ENCODE results near the gene LGALSL. TPM values are rescaled to one million over a fixed set of nuclear protein-coding genes. Genes with fewer than 3 reads are reported as not detected.

LGALSL gene
- polyA plus RNA-seq, 2 donors = 16.8 to 21.4 TPM

GRCh38 chr2:64478502-64479230 lies 24.7 kb downstream of the LGALSL start:
- H3K27me3 ChIP-seq (ENCODE audit: control insufficient read depth in 1 of 2, insufficient read depth in 2 of 2, low read length in 2 of 2) = no peaks in the 10 kb centered on the region
- H3K4me3 ChIP-seq (ENCODE audit: low read depth in 1 of 2, low read length in 2 of 2) = no peak overlapping the region
- WGBS, 2 donors = 81 to 85% methylated on average over 3 of the region's 3 CpGs
- peaks cover 0 to 2% of the 10 kb centered on the region in 2 donors for H3K4me1 ChIP-seq (ENCODE audit: control insufficient read depth in 2 of 2, insufficient read depth in 2 of 2, low read length in 1 of 2)
- H3K9me3 ChIP-seq (ENCODE audit: control insufficient read depth in 2 of 2, insufficient read depth in 1 of 2, low read depth in 1 of 2, low read length in 1 of 2) = no peaks in the 10 kb centered on the region
- peak overlapping the region in 1 of 2 donors; percentile 6 for H3K27ac ChIP-seq (ENCODE audit: low read depth in 2 of 2, low read length in 1 of 2)
- no peaks in the 10 kb centered on the region for H3K36me3 ChIP-seq (ENCODE audit: control insufficient read depth in 2 of 2, insufficient read depth in 2 of 2, low read length in 1 of 2)

GRCh38 chr2:64479259-64480117 lies 25.5 kb downstream of the LGALSL start:
- Histone ChIP-seq H3K27ac (ENCODE audit: low read depth in 2 of 2, low read length in 1 of 2) (peak overlapping the region in 1 of 2 donors; percentile 6), H3K36me3 (ENCODE audit: control insufficient read depth in 2 of 2, insufficient read depth in 2 of 2, low read length in 1 of 2) (no peaks in the 10 kb centered on the region), H3K27me3 (ENCODE audit: control insufficient read depth in 1 of 2, insufficient read depth in 2 of 2, low read length in 2 of 2) (no peaks in the 10 kb centered on the region), H3K4me3 (ENCODE audit: low read depth in 1 of 2, low read length in 2 of 2) (no peak overlapping the region), H3K9me3 (ENCODE audit: control insufficient read depth in 2 of 2, insufficient read depth in 1 of 2, low read depth in 1 of 2, low read length in 1 of 2) (no peaks in the 10 kb centered on the region), H3K4me1 (ENCODE audit: control insufficient read depth in 2 of 2, insufficient read depth in 2 of 2, low read length in 1 of 2) (peaks cover 0 to 2% of the 10 kb centered on the region in 2 donors)
- 85 to 88% methylated on average over 10 of the region's 10 CpGs for WGBS, 2 donors

- no peaks in the 10 kb centered on the region for H3K36me3 ChIP-seq (ENCODE audit: control insufficient read depth in 2 of 2, insufficient read depth in 2 of 2, low read length in 1 of 2)
- WGBS, 2 donors = 93% methylated on average over 5 of the region's 5 CpGs
- H3K4me3 ChIP-seq (ENCODE audit: low read depth in 1 of 2, low read length in 2 of 2) = no peak overlapping the region
- H3K9me3 ChIP-seq (ENCODE audit: control insufficient read depth in 2 of 2, insufficient read depth in 1 of 2, low read depth in 1 of 2, low read length in 1 of 2) = no peaks in the 10 kb centered on the region
- H3K4me1 ChIP-seq (ENCODE audit: control insufficient read depth in 2 of 2, insufficient read depth in 2 of 2, low read length in 1 of 2) = peaks cover 0 to 2% of the 10 kb centered on the region in 2 donors
- H3K27me3 ChIP-seq (ENCODE audit: control insufficient read depth in 1 of 2, insufficient read depth in 2 of 2, low read length in 2 of 2) = no peaks in the 10 kb centered on the region
- H3K27ac ChIP-seq (ENCODE audit: low read depth in 2 of 2, low read length in 1 of 2) = no peak overlapping the region
Measured at GRCh38 chr2:64481665-64482064, 27.7 kb downstream of the LGALSL start.

GRCh38 chr2:64482243-64482642 lies 28.3 kb downstream of the LGALSL start:
- 88 to 89% methylated on average over 1 of the region's 1 CpG for WGBS, 2 donors
- H3K4me1 ChIP-seq (ENCODE audit: control insufficient read depth in 2 of 2, insufficient read depth in 2 of 2, low read length in 1 of 2) = peaks cover 0 to 2% of the 10 kb centered on the region in 2 donors
- H3K9me3 ChIP-seq (ENCODE audit: control insufficient read depth in 2 of 2, insufficient read depth in 1 of 2, low read depth in 1 of 2, low read length in 1 of 2) = no peaks in the 10 kb centered on the region
- H3K4me3 ChIP-seq (ENCODE audit: low read depth in 1 of 2, low read length in 2 of 2) = no peak overlapping the region
- H3K27me3 ChIP-seq (ENCODE audit: control insufficient read depth in 1 of 2, insufficient read depth in 2 of 2, low read length in 2 of 2) = no peaks in the 10 kb centered on the region
- H3K27ac ChIP-seq (ENCODE audit: low read depth in 2 of 2, low read length in 1 of 2) = no peak overlapping the region
- H3K36me3 ChIP-seq (ENCODE audit: control insufficient read depth in 2 of 2, insufficient read depth in 2 of 2, low read length in 1 of 2) = no peaks in the 10 kb centered on the region

- peak overlapping the region in 1 of 2 donors; percentile 70 for H3K27ac ChIP-seq (ENCODE audit: low read depth in 2 of 2, low read length in 1 of 2)
- H3K4me1 ChIP-seq (ENCODE audit: control insufficient read depth in 2 of 2, insufficient read depth in 2 of 2, low read length in 1 of 2) = peaks cover 0 to 2% of the 10 kb centered on the region in 2 donors
- WGBS, 2 donors = 41 to 50% methylated on average over 5 of the region's 5 CpGs
- no peak overlapping the region for H3K4me3 ChIP-seq (ENCODE audit: low read depth in 1 of 2, low read length in 2 of 2)
- no peaks in the 10 kb centered on the region for H3K36me3 ChIP-seq (ENCODE audit: control insufficient read depth in 2 of 2, insufficient read depth in 2 of 2, low read length in 1 of 2)
- no peaks in the 10 kb centered on the region for H3K27me3 ChIP-seq (ENCODE audit: control insufficient read depth in 1 of 2, insufficient read depth in 2 of 2, low read length in 2 of 2)
- no peaks in the 10 kb centered on the region for H3K9me3 ChIP-seq (ENCODE audit: control insufficient read depth in 2 of 2, insufficient read depth in 1 of 2, low read depth in 1 of 2, low read length in 1 of 2)
Measured at GRCh38 chr2:64482765-64483504, 29.0 kb downstream of the LGALSL start.

GRCh38 chr2:64485331-64485730 lies 31.4 kb downstream of the LGALSL start:
- 46 to 59% methylated on average over 4 of the region's 4 CpGs for WGBS, 2 donors
- Histone ChIP-seq H3K27ac (ENCODE audit: low read depth in 2 of 2, low read length in 1 of 2) (peak overlapping the region; percentile 78 to 80), H3K9me3 (ENCODE audit: control insufficient read depth in 2 of 2, insufficient read depth in 1 of 2, low read depth in 1 of 2, low read length in 1 of 2) (no peaks in the 10 kb centered on the region), H3K4me1 (ENCODE audit: control insufficient read depth in 2 of 2, insufficient read depth in 2 of 2, low read length in 1 of 2) (no peaks in the 10 kb centered on the region), H3K36me3 (ENCODE audit: control insufficient read depth in 2 of 2, insufficient read depth in 2 of 2, low read length in 1 of 2) (no peaks in the 10 kb centered on the region), H3K4me3 (ENCODE audit: low read depth in 1 of 2, low read length in 2 of 2) (no peak overlapping the region), H3K27me3 (ENCODE audit: control insufficient read depth in 1 of 2, insufficient read depth in 2 of 2, low read length in 2 of 2) (no peaks in the 10 kb centered on the region)

- Histone ChIP-seq H3K4me3 (ENCODE audit: low read depth in 1 of 2, low read length in 2 of 2) (no peak overlapping the region), H3K9me3 (ENCODE audit: control insufficient read depth in 2 of 2, insufficient read depth in 1 of 2, low read depth in 1 of 2, low read length in 1 of 2) (no peaks in the 10 kb centered on the region), H3K27ac (ENCODE audit: low read depth in 2 of 2, low read length in 1 of 2) (peak overlapping the region; percentile 78 to 80), H3K27me3 (ENCODE audit: control insufficient read depth in 1 of 2, insufficient read depth in 2 of 2, low read length in 2 of 2) (no peaks in the 10 kb centered on the region), H3K4me1 (ENCODE audit: control insufficient read depth in 2 of 2, insufficient read depth in 2 of 2, low read length in 1 of 2) (no peaks in the 10 kb centered on the region), H3K36me3 (ENCODE audit: control insufficient read depth in 2 of 2, insufficient read depth in 2 of 2, low read length in 1 of 2) (no peaks in the 10 kb centered on the region)
- 29 to 53% methylated on average over 8 of the region's 8 CpGs for WGBS, 2 donors
Measured at GRCh38 chr2:64485961-64486360, 32.0 kb downstream of the LGALSL start.

- H3K9me3 ChIP-seq (ENCODE audit: control insufficient read depth in 2 of 2, insufficient read depth in 1 of 2, low read depth in 1 of 2, low read length in 1 of 2) = no peaks in the 10 kb centered on the region
- H3K27me3 ChIP-seq (ENCODE audit: control insufficient read depth in 1 of 2, insufficient read depth in 2 of 2, low read length in 2 of 2) = no peaks in the 10 kb centered on the region
- H3K36me3 ChIP-seq (ENCODE audit: control insufficient read depth in 2 of 2, insufficient read depth in 2 of 2, low read length in 1 of 2) = no peaks in the 10 kb centered on the region
- H3K4me1 ChIP-seq (ENCODE audit: control insufficient read depth in 2 of 2, insufficient read depth in 2 of 2, low read length in 1 of 2) = no peaks in the 10 kb centered on the region
- WGBS, 2 donors = 62 to 68% methylated on average over 10 of the region's 10 CpGs
- no peak overlapping the region for H3K4me3 ChIP-seq (ENCODE audit: low read depth in 1 of 2, low read length in 2 of 2)
- no peak overlapping the region for H3K27ac ChIP-seq (ENCODE audit: low read depth in 2 of 2, low read length in 1 of 2)
Measured at GRCh38 chr2:64487256-64488049, 33.5 kb downstream of the LGALSL start.
